CD4-positive, alpha-beta memory T cell (primary cell): ENCODE measurements around the gene PPFIBP2. TPM values are rescaled to one million over a fixed set of nuclear protein-coding genes. Genes with fewer than 3 reads are reported as not detected.

ENCODE experiments used
- CTCF ChIA-PET: fragments of 350-600 bp; sonication (Branson Sonifier 250); formaldehyde crosslinking; loops from one replicate; lab custom pipeline; 2021; ENCODE audit warnings: inconsistent platforms; ENCODE audit not compliant: partially characterized antibody; lab: Charles Lee
- POLR2A ChIA-PET: fragments of 350-600 bp; sonication (Branson Sonifier 250); formaldehyde crosslinking; loops from one replicate; lab custom pipeline; 2021; ENCODE audit not compliant: partially characterized antibody; lab: Charles Lee
- DNase-seq, 5 donors: peaks; one replicate each; pipeline versions ENCODE4 v3.0.0 to v3.0.0-alpha.2; 2020 to 2022; ENCODE audit warnings: mixed read lengths in 1 of 5
- H3K27ac ChIP-seq: one replicate; pipeline ENCODE4 v1.7.0; 2013; ENCODE audit warnings: low read depth, low read length
- H3K27me3 ChIP-seq: 2 replicates; pipeline ENCODE4 v1.7.0; 2013; ENCODE audit warnings: mild to moderate bottlenecking, low read length, moderate library complexity; ENCODE audit not compliant: insufficient read depth
- H3K36me3 ChIP-seq: 2 replicates; pipeline ENCODE4 v1.7.0; 2013; ENCODE audit warnings: mild to moderate bottlenecking, low read length, moderate library complexity; ENCODE audit not compliant: insufficient read depth
- H3K4me1 ChIP-seq: 2 replicates; pipeline ENCODE4 v1.7.0; 2013; ENCODE audit warnings: mild to moderate bottlenecking, low read length, moderate library complexity; ENCODE audit not compliant: insufficient read depth
- H3K4me3 ChIP-seq, 2 donors: one replicate each; pipeline ENCODE4 v1.7.0; 2013; ENCODE audit warnings: low read length in 2 of 2, mild to moderate bottlenecking in 1 of 2
- H3K9me3 ChIP-seq, 2 donors: one replicate each; pipeline ENCODE4 v1.7.0; 2013; ENCODE audit warnings: low read length in 2 of 2, control low read depth in 1 of 2; ENCODE audit not compliant: control insufficient read depth in 1 of 2
- H3K27ac Mint-ChIP-seq, 7 donors: one replicate each; pipeline ENCODE4 v1.8.0; 2020 to 2021; ENCODE audit warnings: mixed read lengths in 7 of 7, mild to moderate bottlenecking in 6 of 7, inconsistent platforms in 3 of 7, moderate library complexity in 3 of 7
- H3K27me3 Mint-ChIP-seq, 2 donors: one replicate each; pipeline ENCODE4 v1.8.0; 2020 to 2021; ENCODE audit warnings: mixed read lengths in 2 of 2
- H3K36me3 Mint-ChIP-seq, 2 donors: one replicate each; pipeline ENCODE4 v1.8.0; 2020 to 2021; ENCODE audit warnings: mixed read lengths in 2 of 2, inconsistent platforms in 1 of 2, mild to moderate bottlenecking in 1 of 2
- H3K4me1 Mint-ChIP-seq, 4 donors: one replicate each; pipeline ENCODE4 v1.8.0; 2020 to 2021; ENCODE audit warnings: mixed read lengths in 4 of 4, mild to moderate bottlenecking in 1 of 4
- H3K4me3 Mint-ChIP-seq, 8 donors: one replicate each; pipeline ENCODE4 v1.8.0; 2020 to 2021; ENCODE audit warnings: mixed read lengths in 8 of 8, mild to moderate bottlenecking in 7 of 8, moderate library complexity in 6 of 8, inconsistent platforms in 3 of 8
- H3K9me3 Mint-ChIP-seq, 8 donors: one replicate each; pipeline ENCODE4 v1.8.0; 2020 to 2021; ENCODE audit warnings: mixed read lengths in 8 of 8, mild to moderate bottlenecking in 5 of 8, inconsistent platforms in 3 of 8, moderate library complexity in 1 of 8
- intact Hi-C: fragments of 100-400 bp; cut with micrococcal nuclease; formaldehyde crosslinking; loops from one replicate; pipeline ENCODE4 v1.15.1; 2023
- polyA plus RNA-seq, 2 donors: library from polyadenylated mRNA; unstranded; fragments of 300-500 nt; fragmentation: Illumina TruSeq; gene quantifications; one replicate each; pipeline ENCODE4 v1.2.3, GENCODE V29; 2021
- total RNA-seq, 2 experiments: library from RNA; stranded (reverse); gene quantifications; one replicate each; pipeline ENCODE4 v1.2.3, GENCODE V29; 2021

Gene PPFIBP2
- total and polyA plus RNA-seq, 4 experiments from 2014 or later = 4.0 to 22.0 (median 19.0) TPM

DNA sequence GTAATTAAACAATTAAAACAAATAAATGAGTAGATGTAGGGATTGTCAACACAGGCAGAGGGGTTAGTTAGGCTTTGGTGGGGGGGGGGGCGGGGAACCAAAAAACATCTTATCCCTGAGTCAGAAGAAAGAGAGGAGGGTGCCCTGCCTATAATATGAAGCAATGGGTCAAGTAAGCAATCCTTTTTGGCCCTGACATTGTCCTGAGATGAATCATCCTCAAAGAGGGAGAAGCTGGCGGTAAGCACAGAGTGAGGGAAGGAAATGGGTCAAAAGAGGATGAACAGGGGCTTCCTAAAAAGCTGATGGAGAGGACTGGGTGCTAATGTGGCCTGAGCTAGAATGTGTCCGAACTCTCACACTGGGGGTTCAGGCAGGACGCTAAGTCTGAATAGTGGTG, 23.7 kb upstream of the PPFIBP2 start:
- H3K4me3 ChIP-seq = no peak overlapping the region
- no peaks in the 10 kb centered on the region for H3K36me3 ChIP-seq
- no peaks in the 10 kb centered on the region for H3K36me3 Mint-ChIP-seq
- intact Hi-C loops = no loop called here
- no peaks in the 10 kb centered on the region for H3K4me1 Mint-ChIP-seq
- H3K27ac Mint-ChIP-seq = no peak overlapping the region
- no peak for DNase-seq
- ChIA-PET CTCF (interaction anchor here (1.5 kb wide), 1 partner anchor 11 kb away, joined by 3 read pairs; no protein-coding TSS in a partner anchor), POLR2A (no interaction called here)
- no peaks in the 10 kb centered on the region for H3K9me3 ChIP-seq
- H3K4me3 Mint-ChIP-seq = no peak overlapping the region
- H3K27me3 Mint-ChIP-seq = peaks cover under 1 to 3% of the 10 kb centered on the region in 2 donors
- H3K27ac ChIP-seq = no peak overlapping the region
- H3K9me3 Mint-ChIP-seq = no peaks in the 10 kb centered on the region
- peaks cover 4% of the 10 kb centered on the region for H3K27me3 ChIP-seq
- H3K4me1 ChIP-seq = no peaks in the 10 kb centered on the region

DNA sequence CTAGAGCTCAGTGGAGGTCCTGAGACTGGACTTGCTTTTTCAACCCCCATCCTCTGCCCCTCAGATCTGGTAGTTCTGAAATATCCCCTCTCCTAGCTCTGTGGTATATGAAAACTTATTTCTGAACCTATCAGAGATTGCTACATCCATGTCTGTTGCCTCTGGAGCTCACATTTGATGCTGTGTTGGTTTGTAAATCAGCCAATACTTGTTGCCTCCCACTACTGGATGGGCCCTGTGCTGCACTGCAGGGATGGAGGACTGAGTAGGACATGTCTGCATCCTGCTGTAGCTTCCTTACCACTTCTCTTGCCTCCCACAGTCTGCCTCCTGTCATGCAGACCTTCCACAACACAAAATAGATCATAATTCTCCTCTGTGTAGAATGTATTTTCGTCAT, 23.3 kb upstream of the PPFIBP2 start:
- Histone ChIP-seq H3K9me3 (no peaks in the 10 kb centered on the region), H3K4me1 (no peaks in the 10 kb centered on the region), H3K36me3 (no peaks in the 10 kb centered on the region), H3K27ac (no peak overlapping the region), H3K27me3 (peaks cover 4% of the 10 kb centered on the region), H3K4me3 (no peak overlapping the region)
- Mint-ChIP-seq H3K27me3 (peaks cover 0 to 3% of the 10 kb centered on the region in 2 donors), H3K36me3 (no peaks in the 10 kb centered on the region), H3K27ac (no peak overlapping the region), H3K9me3 (no peaks in the 10 kb centered on the region), H3K4me1 (no peaks in the 10 kb centered on the region), H3K4me3 (no peak overlapping the region)
- CTCF ChIA-PET = interaction anchor here (1.5 kb wide), 1 partner anchor 12 kb away, joined by 3 read pairs; no protein-coding TSS in a partner anchor
- DNase-seq = no peak
- intact Hi-C loops = no loop called here
- POLR2A ChIA-PET = no interaction called here

DNA sequence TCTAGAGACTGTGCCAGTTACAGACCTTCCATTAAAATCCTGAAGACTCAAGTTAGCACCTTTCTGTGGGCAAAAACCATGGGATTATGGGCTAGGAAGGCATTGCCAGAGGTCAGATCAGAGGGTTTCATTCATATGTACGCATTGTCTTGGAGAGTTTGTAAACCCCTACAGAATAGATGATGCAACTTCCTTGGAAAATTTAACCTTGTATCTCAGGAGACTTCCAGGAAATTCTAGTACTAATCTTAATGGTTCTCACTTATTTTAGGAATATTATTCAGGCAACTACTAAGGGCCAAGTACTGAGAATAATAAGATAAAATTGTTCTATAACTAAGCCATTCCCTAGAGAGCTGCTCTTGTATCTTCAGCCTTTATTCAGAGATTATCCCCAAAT, 21.5 kb upstream of the PPFIBP2 start:
- Histone ChIP-seq H3K27ac (no peak overlapping the region), H3K4me3 (no peak overlapping the region), H3K36me3 (no peaks in the 10 kb centered on the region), H3K9me3 (no peaks in the 10 kb centered on the region), H3K27me3 (peaks cover 4% of the 10 kb centered on the region), H3K4me1 (no peaks in the 10 kb centered on the region)
- no peaks in the 10 kb centered on the region for H3K9me3 Mint-ChIP-seq
- peaks cover 0 to 3% of the 10 kb centered on the region in 2 donors for H3K27me3 Mint-ChIP-seq
- ChIA-PET POLR2A (no interaction called here), CTCF (no interaction called here)
- no peaks in the 10 kb centered on the region for H3K36me3 Mint-ChIP-seq
- H3K4me3 Mint-ChIP-seq = no peak overlapping the region
- H3K27ac Mint-ChIP-seq = no peak overlapping the region
- H3K4me1 Mint-ChIP-seq = no peaks in the 10 kb centered on the region
- intact Hi-C loops = no loop called here
- DNase-seq = no peak

DNA sequence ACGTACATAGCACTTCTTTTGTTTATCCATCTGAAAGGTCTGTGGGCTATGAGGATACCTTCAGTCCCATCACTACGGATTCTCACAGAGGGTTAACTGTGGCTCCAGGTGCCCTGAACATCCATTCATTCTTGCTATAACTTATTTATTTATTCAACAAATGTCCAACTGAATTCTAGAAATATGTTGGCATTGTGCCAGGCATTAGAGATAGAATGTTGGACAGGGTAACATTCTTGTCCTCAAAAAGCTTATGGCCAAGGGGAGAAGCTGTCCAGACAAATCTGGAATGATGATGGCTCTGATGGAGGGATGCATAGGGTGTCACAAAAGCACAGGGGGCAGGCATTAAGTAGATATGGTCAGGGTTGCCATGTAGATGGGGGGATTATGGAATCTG, 20.1 kb upstream of the PPFIBP2 start:
- H3K4me1 Mint-ChIP-seq = no peaks in the 10 kb centered on the region
- no peaks in the 10 kb centered on the region for H3K36me3 Mint-ChIP-seq
- no peak for DNase-seq
- CTCF ChIA-PET = interaction anchor here (1.7 kb wide), 1 partner anchor 19 kb away, joined by 3 read pairs; no protein-coding TSS in a partner anchor
- Histone ChIP-seq H3K4me1 (no peaks in the 10 kb centered on the region), H3K9me3 (no peaks in the 10 kb centered on the region), H3K36me3 (no peaks in the 10 kb centered on the region), H3K27me3 (peaks cover 4% of the 10 kb centered on the region), H3K4me3 (no peak overlapping the region), H3K27ac (no peak overlapping the region)
- no peak overlapping the region for H3K4me3 Mint-ChIP-seq
- POLR2A ChIA-PET = no interaction called here
- H3K27ac Mint-ChIP-seq = no peak overlapping the region
- H3K9me3 Mint-ChIP-seq = no peaks in the 10 kb centered on the region
- peaks cover 0 to 4% of the 10 kb centered on the region in 2 donors for H3K27me3 Mint-ChIP-seq
- intact Hi-C loops = no loop called here

DNA sequence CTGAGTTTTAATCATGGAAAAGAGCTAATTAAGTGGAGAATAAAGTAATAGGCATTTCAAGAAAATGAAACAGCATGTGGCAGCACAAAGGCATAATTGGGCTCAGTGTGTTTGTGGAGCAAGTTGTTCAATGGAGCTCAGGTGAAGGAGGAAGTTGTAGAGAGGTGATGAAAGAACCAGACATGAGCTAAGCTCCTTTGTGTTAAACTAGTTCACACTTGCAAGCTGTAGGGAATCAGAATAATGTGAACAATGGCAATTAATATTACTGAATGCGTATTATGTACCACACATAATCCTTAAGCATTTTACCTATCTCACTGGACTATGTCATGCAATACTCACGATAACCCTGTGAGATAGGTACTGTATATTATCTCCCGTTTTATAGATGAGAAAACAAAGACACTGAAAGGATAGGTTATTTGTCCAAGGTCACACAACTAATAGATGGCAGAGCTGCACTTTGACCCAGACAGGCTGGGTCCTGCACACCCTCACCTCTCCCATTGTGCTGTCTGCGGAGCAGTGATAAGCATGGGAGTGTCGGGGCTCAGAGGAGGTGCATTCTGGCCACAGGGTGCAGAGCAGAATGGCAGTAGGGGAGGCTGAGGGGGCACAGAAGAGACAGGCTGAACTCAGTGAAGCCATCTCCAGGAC, 19.6 kb upstream of the PPFIBP2 start:
- H3K4me1 ChIP-seq = no peaks in the 10 kb centered on the region
- H3K27me3 Mint-ChIP-seq = peaks cover 0 to 4% of the 10 kb centered on the region in 2 donors
- H3K4me3 ChIP-seq = no peak overlapping the region
- no peaks in the 10 kb centered on the region for H3K36me3 Mint-ChIP-seq
- CTCF ChIA-PET = interaction anchor here (1.7 kb wide), 1 partner anchor 18 kb away, joined by 3 read pairs; no protein-coding TSS in a partner anchor
- POLR2A ChIA-PET = no interaction called here
- intact Hi-C loops = no loop called here
- H3K27ac ChIP-seq = no peak overlapping the region
- H3K9me3 ChIP-seq = no peaks in the 10 kb centered on the region
- no peaks in the 10 kb centered on the region for H3K9me3 Mint-ChIP-seq
- H3K27ac Mint-ChIP-seq = no peak overlapping the region
- no peaks in the 10 kb centered on the region for H3K4me1 Mint-ChIP-seq
- no peak overlapping the region for H3K4me3 Mint-ChIP-seq
- no peaks in the 10 kb centered on the region for H3K36me3 ChIP-seq
- H3K27me3 ChIP-seq = peaks cover 4% of the 10 kb centered on the region
- DNase-seq = no peak

DNA sequence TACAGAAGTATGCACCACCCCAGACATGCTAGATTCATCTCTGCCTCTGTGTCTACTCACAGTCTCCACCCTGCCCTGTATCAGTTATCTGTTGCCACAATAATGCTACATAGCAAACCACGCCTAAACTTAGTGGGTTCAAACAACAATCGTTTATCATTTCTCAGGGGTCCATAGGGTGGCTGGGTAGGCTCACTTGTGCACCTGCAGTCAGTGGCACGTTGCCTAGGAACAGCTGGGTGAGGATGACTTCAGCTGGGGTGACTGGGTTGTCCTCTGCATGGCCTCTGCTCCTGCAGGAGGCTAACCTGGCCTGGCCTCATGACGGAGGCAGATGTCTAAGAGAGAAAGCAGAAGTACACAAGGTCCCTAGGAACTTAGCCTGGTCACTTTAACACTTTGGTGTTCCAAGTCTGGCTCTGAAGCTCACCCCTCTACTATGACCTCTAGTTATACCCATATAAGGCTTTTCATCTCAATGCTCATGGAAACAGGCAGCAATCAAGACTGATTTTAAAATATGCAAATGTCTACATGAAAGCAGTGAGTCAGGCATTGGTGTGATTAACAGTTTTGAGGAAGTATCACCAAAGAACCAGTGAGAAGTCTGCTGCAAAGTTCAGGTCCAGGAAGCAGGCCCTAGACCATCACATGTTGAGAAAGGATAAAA, 17.8 kb upstream of the PPFIBP2 start:
- no peaks in the 10 kb centered on the region for H3K36me3 Mint-ChIP-seq
- no peak overlapping the region for H3K4me3 Mint-ChIP-seq
- intact Hi-C loops = no loop called here
- H3K27me3 ChIP-seq = peaks cover 4% of the 10 kb centered on the region
- H3K4me1 Mint-ChIP-seq = no peaks in the 10 kb centered on the region
- DNase-seq = no peak
- no peak overlapping the region for H3K27ac ChIP-seq
- no peaks in the 10 kb centered on the region for H3K4me1 ChIP-seq
- POLR2A ChIA-PET = no interaction called here
- no peaks in the 10 kb centered on the region for H3K9me3 ChIP-seq
- no peak overlapping the region for H3K4me3 ChIP-seq
- H3K36me3 ChIP-seq = no peaks in the 10 kb centered on the region
- CTCF ChIA-PET = no interaction called here
- H3K9me3 Mint-ChIP-seq = no peaks in the 10 kb centered on the region
- peaks cover 0 to 4% of the 10 kb centered on the region in 2 donors for H3K27me3 Mint-ChIP-seq
- H3K27ac Mint-ChIP-seq = no peak overlapping the region

DNA sequence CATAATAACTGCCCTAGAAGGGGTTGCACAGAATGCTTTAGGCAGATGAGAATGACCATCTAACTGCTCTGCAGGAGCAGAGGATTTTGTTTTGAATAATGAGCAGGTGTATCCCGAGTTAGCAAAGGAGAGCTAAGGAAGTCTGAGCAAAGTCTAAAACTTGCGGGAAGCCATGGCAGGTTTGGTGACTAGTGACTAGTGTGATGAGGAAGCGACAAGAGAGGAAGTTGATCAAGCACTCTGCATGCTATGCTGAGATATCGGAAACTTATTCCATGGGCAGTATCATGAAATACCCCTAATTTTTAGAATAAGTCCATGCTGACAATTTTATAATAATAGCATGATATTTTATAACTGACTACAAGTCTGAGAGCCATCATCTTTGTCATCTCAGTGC, 15.6 kb upstream of the PPFIBP2 start:
- no peaks in the 10 kb centered on the region for H3K4me1 Mint-ChIP-seq
- no peaks in the 10 kb centered on the region for H3K36me3 ChIP-seq
- H3K27me3 Mint-ChIP-seq = peaks cover 0 to 4% of the 10 kb centered on the region in 2 donors
- ChIA-PET CTCF (no interaction called here), POLR2A (no interaction called here)
- intact Hi-C loops = no loop called here
- H3K36me3 Mint-ChIP-seq = no peaks in the 10 kb centered on the region
- no peak for DNase-seq
- no peaks in the 10 kb centered on the region for H3K9me3 ChIP-seq
- H3K4me3 ChIP-seq = no peak overlapping the region
- no peaks in the 10 kb centered on the region for H3K27me3 ChIP-seq
- no peaks in the 10 kb centered on the region for H3K4me1 ChIP-seq
- H3K27ac ChIP-seq = no peak overlapping the region
- H3K4me3 Mint-ChIP-seq = no peak overlapping the region
- H3K27ac Mint-ChIP-seq = no peak overlapping the region
- no peaks in the 10 kb centered on the region for H3K9me3 Mint-ChIP-seq
